GM12865 (cell line): ENCODE results near the gene PLA2R1.

Experiments
- DNase-seq: peaks from one replicate; pipeline ENCODE4 v3.0.0; 2010; ENCODE audit warnings: low read depth
- H3K4me3 ChIP-seq: 2 replicates; pipeline ENCODE4 v1.5.1; 2011; ENCODE audit warnings: mild to moderate bottlenecking, low read depth, low read length, control low read depth
- TF ChIP-seq, protein P1 (sequence below): IDR thresholded peaks from 2 replicates; pipeline ENCODE4 v1.5.1; 2011; ENCODE audit warnings: low read length, control low read depth, low read depth, inconsistent platforms; ENCODE audit not compliant: insufficient read depth; ENCODE audit errors: missing control alignments

Gene PLA2R1

DNA sequence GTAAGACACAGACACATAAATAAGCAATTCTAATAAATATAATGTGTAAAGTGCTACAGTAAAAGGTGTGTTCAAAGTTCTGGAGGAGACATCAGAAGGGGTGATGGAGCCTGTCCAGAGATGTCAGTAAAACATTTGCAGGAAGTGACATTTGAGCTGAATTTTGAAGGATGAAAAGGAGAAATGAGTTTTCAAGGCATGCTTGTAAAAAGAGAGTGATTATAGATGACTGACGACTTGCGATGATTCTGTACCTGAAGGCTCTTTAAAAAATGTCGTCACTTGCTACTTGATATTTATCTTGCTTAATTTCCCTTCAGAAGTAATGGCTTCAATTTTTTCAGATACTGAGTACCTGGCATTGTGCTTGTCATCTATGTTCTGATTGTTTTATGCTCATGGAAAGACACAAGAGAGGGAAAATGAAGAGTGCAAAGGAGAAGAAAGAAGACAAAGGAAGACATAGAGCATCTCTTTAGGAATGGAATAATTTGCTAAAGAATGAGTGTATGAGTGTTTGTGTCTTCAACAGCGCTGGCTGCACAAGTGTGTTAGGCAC lies 73.9 kb downstream of the PLA2R1 start:
- DNase-seq = no peak
- TF ChIP-seq, protein P1, sequence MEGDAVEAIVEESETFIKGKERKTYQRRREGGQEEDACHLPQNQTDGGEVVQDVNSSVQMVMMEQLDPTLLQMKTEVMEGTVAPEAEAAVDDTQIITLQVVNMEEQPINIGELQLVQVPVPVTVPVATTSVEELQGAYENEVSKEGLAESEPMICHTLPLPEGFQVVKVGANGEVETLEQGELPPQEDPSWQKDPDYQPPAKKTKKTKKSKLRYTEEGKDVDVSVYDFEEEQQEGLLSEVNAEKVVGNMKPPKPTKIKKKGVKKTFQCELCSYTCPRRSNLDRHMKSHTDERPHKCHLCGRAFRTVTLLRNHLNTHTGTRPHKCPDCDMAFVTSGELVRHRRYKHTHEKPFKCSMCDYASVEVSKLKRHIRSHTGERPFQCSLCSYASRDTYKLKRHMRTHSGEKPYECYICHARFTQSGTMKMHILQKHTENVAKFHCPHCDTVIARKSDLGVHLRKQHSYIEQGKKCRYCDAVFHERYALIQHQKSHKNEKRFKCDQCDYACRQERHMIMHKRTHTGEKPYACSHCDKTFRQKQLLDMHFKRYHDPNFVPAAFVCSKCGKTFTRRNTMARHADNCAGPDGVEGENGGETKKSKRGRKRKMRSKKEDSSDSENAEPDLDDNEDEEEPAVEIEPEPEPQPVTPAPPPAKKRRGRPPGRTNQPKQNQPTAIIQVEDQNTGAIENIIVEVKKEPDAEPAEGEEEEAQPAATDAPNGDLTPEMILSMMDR = no peak
- no peak overlapping the region for H3K4me3 ChIP-seq

DNA sequence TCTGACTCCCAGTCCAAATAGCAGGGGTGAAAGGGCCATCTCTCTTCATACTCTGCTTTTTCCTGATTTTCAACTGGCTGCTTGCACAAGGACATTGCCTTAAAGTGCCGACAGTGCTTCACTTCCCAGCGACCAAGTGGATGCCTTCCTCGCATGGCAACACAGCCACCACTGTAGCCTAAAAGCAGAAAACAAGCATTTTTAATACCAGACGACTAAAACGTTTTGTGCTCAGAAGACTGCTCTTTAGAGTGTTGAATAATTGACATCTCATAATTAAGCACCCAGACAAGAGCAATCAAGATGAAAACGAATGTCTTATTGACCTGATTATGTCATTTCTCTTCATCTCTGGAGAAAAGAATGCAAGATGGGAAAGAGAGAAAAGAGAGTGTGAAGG lies 75.2 kb downstream of the PLA2R1 start:
- no peak overlapping the region for H3K4me3 ChIP-seq
- DNase-seq = no peak
- TF ChIP-seq, protein P1 = no peak

DNA sequence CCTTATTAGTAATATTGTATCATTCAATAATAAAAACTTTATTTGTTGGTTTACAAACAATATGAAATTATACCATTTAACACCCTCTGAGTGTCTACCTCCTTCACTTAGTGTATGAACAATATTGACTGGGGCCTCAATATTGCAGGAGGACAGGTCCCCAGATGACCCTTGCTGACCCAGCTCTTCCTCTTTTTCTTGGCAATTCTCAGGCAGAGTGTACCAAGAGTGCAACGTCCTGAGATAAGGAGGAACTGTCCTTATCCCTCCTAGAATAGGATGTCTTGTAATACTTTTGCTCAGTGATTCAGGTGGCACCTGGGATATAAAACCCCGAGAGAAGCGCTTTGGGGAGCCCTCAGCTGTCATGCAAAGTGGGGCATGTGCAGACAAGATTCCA lies 76.8 kb downstream of the PLA2R1 start:
- H3K4me3 ChIP-seq = no peak overlapping the region
- no peak for DNase-seq
- TF ChIP-seq, protein P1 = no peak

DNA sequence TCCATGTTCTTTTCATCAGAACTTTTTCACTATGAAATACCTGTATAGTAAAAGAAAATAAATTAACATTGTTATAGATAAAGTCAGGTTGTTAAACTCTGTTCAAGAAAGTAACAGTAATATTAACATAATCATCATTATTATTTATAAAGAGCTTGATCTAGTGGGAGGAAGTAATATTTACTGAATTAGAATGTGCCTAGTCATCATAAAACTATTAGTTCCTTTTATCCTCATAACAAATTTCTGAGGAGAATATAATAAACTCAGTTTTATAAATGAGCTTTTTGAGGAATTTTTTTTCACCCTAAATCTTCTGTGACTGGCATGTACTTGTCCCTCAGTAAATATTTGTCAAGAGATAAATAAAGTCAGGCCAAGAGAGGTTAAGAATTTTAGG lies 78.4 kb downstream of the PLA2R1 start:
- H3K4me3 ChIP-seq = no peak overlapping the region
- TF ChIP-seq, protein P1 = no peak
- no peak for DNase-seq

GRCh38 chr2:159982842-159983785 lies 79.3 kb downstream of the PLA2R1 start:
- no peak overlapping the region for H3K4me3 ChIP-seq
- DNase-seq = no peak
- TF ChIP-seq, protein P1 = no peak

- DNase-seq = no peak
- TF ChIP-seq, protein P1 = no peak
- H3K4me3 ChIP-seq = no peak overlapping the region
Observed at GRCh38 chr2:159982270-159982669, 80.1 kb downstream of the PLA2R1 start.
